Trophoblast cell (in vitro differentiated cells and primary cell): ENCODE measurements around the gene COL25A1.

Source experiments
- DNase-seq, 2 donors: peaks; one replicate each; pipeline ENCODE4 v3.0.0-alpha.2; 2016
- H2AFZ ChIP-seq: 2 replicates; pipeline ENCODE4 v1.6.1; 2013; ENCODE audit warnings: low read length, moderate library complexity, mild to moderate bottlenecking; ENCODE audit not compliant: insufficient read depth, poor library complexity
- H2AK5ac ChIP-seq: 2 replicates; pipeline ENCODE4 v1.6.1; 2013; ENCODE audit warnings: mild to moderate bottlenecking, low read length
- H2BK120ac ChIP-seq: 2 replicates; pipeline ENCODE4 v1.6.1; 2013; ENCODE audit warnings: low read length, mild to moderate bottlenecking, moderate library complexity; ENCODE audit not compliant: insufficient read depth, poor library complexity
- H2BK12ac ChIP-seq: 2 replicates; pipeline ENCODE4 v1.6.1; 2013; ENCODE audit warnings: mild to moderate bottlenecking, low read length, moderate library complexity
- H2BK5ac ChIP-seq: 2 replicates; pipeline ENCODE4 v1.6.1; 2013; ENCODE audit warnings: low read length, low read depth, moderate library complexity, mild to moderate bottlenecking; ENCODE audit not compliant: poor library complexity
- H3K14ac ChIP-seq: 2 replicates; pipeline ENCODE4 v1.6.1; 2013; ENCODE audit warnings: mild to moderate bottlenecking, low read length
- H3K18ac ChIP-seq: 2 replicates; pipeline ENCODE4 v1.6.1; 2013; ENCODE audit warnings: mild to moderate bottlenecking, low read length
- H3K23ac ChIP-seq: 2 replicates; pipeline ENCODE4 v1.6.1; 2013; ENCODE audit warnings: low read length
- H3K27ac ChIP-seq: 2 replicates; pipeline ENCODE4 v1.5.1; 2013; ENCODE audit warnings: low read depth, mild to moderate bottlenecking, inconsistent platforms, low read length, moderate library complexity
- H3K27me3 ChIP-seq: 2 replicates; pipeline ENCODE4 v1.6.1; 2013; ENCODE audit warnings: inconsistent platforms, mild to moderate bottlenecking, low read length, moderate library complexity; ENCODE audit not compliant: insufficient read depth
- H3K36me3 ChIP-seq, 2 experiments: 1 replicate in 1 of 2; 2 replicates in 1 of 2; pipeline ENCODE4 v1.6.1; 2013; ENCODE audit warnings: low read length in 2 of 2, mild to moderate bottlenecking in 2 of 2, moderate library complexity in 1 of 2; ENCODE audit not compliant: insufficient read depth in 2 of 2, control insufficient read depth in 1 of 2
- H3K4ac ChIP-seq: 2 replicates; pipeline ENCODE4 v1.6.1; 2013; ENCODE audit warnings: low read depth, mild to moderate bottlenecking, low read length, moderate library complexity
- H3K4me1 ChIP-seq, 2 experiments: 1 replicate in 1 of 2; 2 replicates in 1 of 2; pipeline ENCODE4 v1.6.1; 2013; ENCODE audit warnings: low read length in 2 of 2, mild to moderate bottlenecking in 2 of 2, moderate library complexity in 1 of 2; ENCODE audit not compliant: insufficient read depth in 2 of 2, control insufficient read depth in 1 of 2
- H3K4me2 ChIP-seq: 2 replicates; pipeline ENCODE4 v1.6.1; 2013; ENCODE audit warnings: inconsistent platforms, mild to moderate bottlenecking, low read length, moderate library complexity
- H3K4me3 ChIP-seq: 2 replicates; pipeline ENCODE4 v1.5.1; 2013; ENCODE audit warnings: mild to moderate bottlenecking, low read depth, low read length, inconsistent platforms
- H3K79me1 ChIP-seq: one replicate; pipeline ENCODE4 v1.6.1; 2013; ENCODE audit warnings: low read length
- H3K79me2 ChIP-seq: 2 replicates; pipeline ENCODE4 v1.6.1; 2013; ENCODE audit warnings: low read length, mild to moderate bottlenecking; ENCODE audit not compliant: control insufficient read depth, insufficient read depth, poor library complexity
- H3K9ac ChIP-seq: 2 replicates; pipeline ENCODE4 v1.6.1; 2013; ENCODE audit warnings: mild to moderate bottlenecking, low read length
- H3K9me3 ChIP-seq: 2 replicates; pipeline ENCODE4 v1.6.1; 2013; ENCODE audit warnings: low read depth, mild to moderate bottlenecking, control low read depth, inconsistent platforms, low read length; ENCODE audit not compliant: insufficient read depth
- H4K12ac ChIP-seq: 2 replicates; pipeline ENCODE4 v1.6.1; 2013; ENCODE audit warnings: low read depth, mild to moderate bottlenecking, low read length, moderate library complexity
- H4K8ac ChIP-seq: 2 replicates; pipeline ENCODE4 v1.6.1; 2013; ENCODE audit warnings: low read depth, mild to moderate bottlenecking, low read length, moderate library complexity
- H4K91ac ChIP-seq: one replicate; pipeline ENCODE4 v1.6.1; 2013; ENCODE audit warnings: low read depth, mild to moderate bottlenecking, low read length, moderate library complexity
- WGBS: extraction: QIAGEN DNeasy Blood & Tissue Kit; methylation state at CpG from one replicate; pipeline ENCODE4 v1.1.7; 2013; ENCODE audit warnings: missing lambda C conversion rate; ENCODE audit not compliant: insufficient read length, insufficient coverage; ENCODE audit errors: extremely low coverage; 5-methylcytosine and 5-hydroxymethylcytosine counted together

Gene COL25A1

DNA sequence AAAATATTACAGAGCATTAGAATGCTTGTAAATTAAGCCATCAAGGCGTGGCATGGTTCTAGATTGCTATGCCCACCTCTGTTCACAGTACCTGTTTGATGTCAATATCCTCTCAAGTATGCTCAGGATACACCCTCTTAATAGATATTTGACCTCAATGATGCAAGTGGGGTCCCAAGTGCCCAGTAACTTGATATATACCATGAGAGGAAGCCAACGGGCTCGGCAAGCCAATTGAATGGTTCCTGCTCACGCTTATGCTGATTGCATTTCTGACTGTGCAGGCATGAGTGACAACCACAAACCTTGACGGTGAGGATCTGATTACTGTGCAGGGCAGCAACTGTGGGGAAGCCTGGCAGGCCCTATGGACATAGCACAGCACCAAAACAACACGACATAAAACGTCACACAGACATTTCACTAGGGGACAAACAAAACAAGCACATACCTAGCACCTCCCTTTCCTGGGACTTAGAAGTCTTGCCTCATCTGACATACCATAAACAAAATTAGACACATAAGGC is 360.5 kb downstream of the COL25A1 start:
- Histone ChIP-seq H4K91ac (no peak overlapping the region), H3K14ac (no peak overlapping the region), H3K79me1 (no peaks in the 10 kb centered on the region), H3K79me2 (no peaks in the 10 kb centered on the region), H3K23ac (no peak overlapping the region), H3K18ac (no peak overlapping the region), H3K9me3 (no peaks in the 10 kb centered on the region), H4K8ac (no peak overlapping the region), H2BK12ac (no peak overlapping the region), H3K9ac (no peak overlapping the region), H2BK120ac (no peak overlapping the region), H4K12ac (no peak overlapping the region), H2BK5ac (no peak overlapping the region), H3K4me2 (no peak overlapping the region), H2AFZ (no peak overlapping the region), H3K4me1 (peaks cover 0 to 4% of the 10 kb centered on the region in 2 experiments), H3K27ac (no peak overlapping the region), H2AK5ac (no peak overlapping the region), H3K4ac (no peak overlapping the region), H3K36me3 (no peaks in the 10 kb centered on the region), H3K4me3 (no peak overlapping the region), H3K27me3 (no peaks in the 10 kb centered on the region)
- DNase-seq: no peak
- no CpG with 5 or more reads among the region's 7 CpGs for WGBS

DNA sequence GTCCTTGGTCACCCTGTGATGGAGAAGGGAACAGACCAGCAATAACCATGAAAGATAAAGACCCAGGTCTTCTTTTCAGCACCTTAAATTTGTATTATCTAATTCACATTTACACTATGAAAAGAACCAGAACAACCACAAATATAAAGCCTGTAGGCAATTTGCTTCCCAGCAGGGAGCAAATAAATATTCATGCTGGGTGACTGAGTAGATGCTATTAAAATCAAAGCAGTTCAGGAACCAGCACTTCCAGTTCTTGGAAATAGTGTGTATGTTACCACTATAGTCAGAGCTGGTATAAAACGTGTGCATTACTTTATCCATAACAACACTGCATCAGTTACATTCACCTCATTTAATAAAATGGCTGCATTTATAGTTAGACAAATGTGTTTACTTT is 361.8 kb downstream of the COL25A1 start:
- Histone ChIP-seq H3K9ac (peak overlapping the region; percentile 66), H2BK12ac (no peak overlapping the region), H3K27ac (no peak overlapping the region), H3K9me3 (no peaks in the 10 kb centered on the region), H2AFZ (no peak overlapping the region), H2BK120ac (no peak overlapping the region), H2AK5ac (no peak overlapping the region), H3K4ac (no peak overlapping the region), H3K14ac (no peak overlapping the region), H3K36me3 (no peaks in the 10 kb centered on the region), H4K8ac (no peak overlapping the region), H3K4me1 (peaks cover 0 to 4% of the 10 kb centered on the region in 2 experiments), H3K27me3 (no peaks in the 10 kb centered on the region), H3K79me1 (no peaks in the 10 kb centered on the region), H3K4me2 (no peak overlapping the region), H3K18ac (no peak overlapping the region), H3K79me2 (no peaks in the 10 kb centered on the region), H3K23ac (no peak overlapping the region), H2BK5ac (no peak overlapping the region), H4K12ac (no peak overlapping the region), H4K91ac (no peak overlapping the region), H3K4me3 (no peak overlapping the region)
- WGBS: no CpG with 5 or more reads among the region's 1 CpG
- DNase-seq: no peak

DNA sequence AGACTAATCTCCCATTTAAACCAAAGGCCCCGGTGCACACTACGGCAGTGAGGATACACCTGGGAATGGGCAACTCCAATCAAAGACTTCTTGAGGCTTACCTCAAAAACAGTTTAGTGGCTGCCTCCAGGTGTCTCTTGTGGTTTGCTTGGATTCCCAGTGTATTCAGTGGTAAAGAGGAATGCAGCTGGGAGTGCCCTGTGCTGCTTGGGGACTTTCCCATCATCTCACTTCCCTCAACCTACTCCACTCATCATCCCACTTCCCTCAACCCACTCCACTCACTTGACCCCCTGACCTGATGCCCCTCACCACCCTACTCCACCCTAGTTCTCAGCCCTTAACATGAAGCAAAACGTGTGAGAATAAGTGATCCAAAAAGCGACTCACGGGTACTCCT is 362.3 kb downstream of the COL25A1 start:
- H3K79me1 ChIP-seq: no peaks in the 10 kb centered on the region
- no peak overlapping the region for H3K4ac ChIP-seq
- H2AK5ac ChIP-seq: no peak overlapping the region
- DNase-seq: no peak
- no peak overlapping the region for H4K8ac ChIP-seq
- H3K79me2 ChIP-seq: no peaks in the 10 kb centered on the region
- no peak overlapping the region for H3K4me3 ChIP-seq
- H3K36me3 ChIP-seq: no peaks in the 10 kb centered on the region
- H4K91ac ChIP-seq: no peak overlapping the region
- no peaks in the 10 kb centered on the region for H3K27me3 ChIP-seq
- peaks cover 0 to 4% of the 10 kb centered on the region in 2 experiments for H3K4me1 ChIP-seq
- H2BK120ac ChIP-seq: no peak overlapping the region
- no peak overlapping the region for H2AFZ ChIP-seq
- no CpG with 5 or more reads among the region's 5 CpGs for WGBS
- no peak overlapping the region for H4K12ac ChIP-seq
- no peak overlapping the region for H3K4me2 ChIP-seq
- no peak overlapping the region for H3K18ac ChIP-seq
- peak overlapping the region; percentile 27 for H3K23ac ChIP-seq
- no peak overlapping the region for H3K14ac ChIP-seq
- H3K9ac ChIP-seq: peak overlapping the region; percentile 66
- H2BK12ac ChIP-seq: no peak overlapping the region
- H3K27ac ChIP-seq: no peak overlapping the region
- no peaks in the 10 kb centered on the region for H3K9me3 ChIP-seq
- no peak overlapping the region for H2BK5ac ChIP-seq

DNA sequence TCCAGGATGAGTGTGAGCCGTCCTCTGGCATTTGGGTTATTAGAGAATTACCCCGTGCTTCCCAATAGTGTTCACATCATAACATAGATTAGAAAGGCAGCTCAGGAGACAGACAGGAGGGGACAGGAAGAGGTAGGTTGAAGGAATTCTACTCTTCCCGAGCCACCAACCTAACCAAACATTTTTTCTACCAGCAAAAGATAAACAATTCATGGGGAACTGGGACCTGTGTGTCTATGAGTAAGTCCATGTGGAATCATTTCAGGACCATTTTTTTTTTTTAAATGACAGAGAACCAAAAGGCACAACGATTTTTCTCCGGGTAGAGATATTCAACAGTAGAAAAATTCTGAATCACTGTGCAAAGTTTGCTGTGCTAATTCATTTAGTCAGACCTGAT is 365.4 kb downstream of the COL25A1 start:
- no CpG with 5 or more reads among the region's 5 CpGs for WGBS
- H3K9ac ChIP-seq: no peak overlapping the region

More for the DNA sequence above, 365.4 kb downstream of the COL25A1 start:
- H4K12ac ChIP-seq: no peak overlapping the region
- H3K4me1 ChIP-seq: peaks cover 0 to 4% of the 10 kb centered on the region in 2 experiments
- H4K8ac ChIP-seq: no peak overlapping the region
- H3K9me3 ChIP-seq: no peaks in the 10 kb centered on the region
- no peak overlapping the region for H4K91ac ChIP-seq
- DNase-seq: no peak
- H3K36me3 ChIP-seq: no peaks in the 10 kb centered on the region
- H3K4me3 ChIP-seq: no peak overlapping the region
- H3K79me1 ChIP-seq: no peaks in the 10 kb centered on the region
- no peak overlapping the region for H3K27ac ChIP-seq
- no peak overlapping the region for H2BK120ac ChIP-seq
- H2AFZ ChIP-seq: no peak overlapping the region
- no peak overlapping the region for H3K4me2 ChIP-seq
- no peak overlapping the region for H3K4ac ChIP-seq
- no peaks in the 10 kb centered on the region for H3K27me3 ChIP-seq
- H3K23ac ChIP-seq: no peak overlapping the region
- no peak overlapping the region for H3K18ac ChIP-seq
- no peak overlapping the region for H2AK5ac ChIP-seq
- H3K14ac ChIP-seq: no peak overlapping the region
- no peak overlapping the region for H2BK12ac ChIP-seq
- H2BK5ac ChIP-seq: no peak overlapping the region
- no peaks in the 10 kb centered on the region for H3K79me2 ChIP-seq
